Mesangial cell (primary cell): ENCODE measurements around the gene UFC1. TPM values are rescaled to one million over a fixed set of nuclear protein-coding genes. Genes with fewer than 3 reads are reported as not detected.

Experiments
- total RNA-seq: library from RNA; depleted of rRNA; stranded (reverse); fragments of >200 nt; gene quantifications from 2 replicates; pipeline ENCODE4 v1.2.3, GENCODE V29; 2015

Gene UFC1
- total RNA-seq, result 65.0 and 66.7 TPM in 2 replicates

DNA sequence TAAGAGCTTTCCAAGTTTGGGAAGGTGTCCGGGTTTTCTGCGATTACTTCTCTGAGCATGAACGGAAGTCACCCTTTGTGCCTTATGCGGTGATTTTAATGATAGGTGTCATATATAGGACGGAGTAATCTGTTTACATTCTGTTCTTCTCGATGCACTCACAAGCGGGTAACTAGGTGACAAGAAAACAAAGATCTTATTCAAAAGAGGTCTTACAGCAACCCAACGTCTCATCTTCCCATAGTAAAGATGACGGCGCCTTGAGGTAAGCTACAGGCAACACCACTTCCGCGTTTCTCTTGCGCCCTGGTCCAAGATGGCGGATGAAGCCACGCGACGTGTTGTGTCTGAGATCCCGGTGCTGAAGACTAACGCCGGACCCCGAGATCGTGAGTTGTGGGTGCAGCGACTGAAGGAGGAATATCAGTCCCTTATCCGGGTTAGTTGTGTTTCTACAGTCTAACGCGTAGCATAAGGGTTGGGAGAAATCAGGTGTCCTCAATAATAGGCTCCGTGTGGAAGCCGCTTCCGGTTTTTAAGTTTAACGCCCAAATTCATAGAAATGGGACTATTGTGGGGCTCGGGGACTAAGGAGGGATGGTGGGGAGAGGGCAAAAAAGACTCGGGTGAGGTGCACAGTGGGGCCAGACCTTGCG lies at the start of gene UFC1:
Gene UFC1 (plus strand): TSS at position 297 of the 656 bp plus-strand sequence. CDS start 20 bp downstream, at position 317.

DNA sequence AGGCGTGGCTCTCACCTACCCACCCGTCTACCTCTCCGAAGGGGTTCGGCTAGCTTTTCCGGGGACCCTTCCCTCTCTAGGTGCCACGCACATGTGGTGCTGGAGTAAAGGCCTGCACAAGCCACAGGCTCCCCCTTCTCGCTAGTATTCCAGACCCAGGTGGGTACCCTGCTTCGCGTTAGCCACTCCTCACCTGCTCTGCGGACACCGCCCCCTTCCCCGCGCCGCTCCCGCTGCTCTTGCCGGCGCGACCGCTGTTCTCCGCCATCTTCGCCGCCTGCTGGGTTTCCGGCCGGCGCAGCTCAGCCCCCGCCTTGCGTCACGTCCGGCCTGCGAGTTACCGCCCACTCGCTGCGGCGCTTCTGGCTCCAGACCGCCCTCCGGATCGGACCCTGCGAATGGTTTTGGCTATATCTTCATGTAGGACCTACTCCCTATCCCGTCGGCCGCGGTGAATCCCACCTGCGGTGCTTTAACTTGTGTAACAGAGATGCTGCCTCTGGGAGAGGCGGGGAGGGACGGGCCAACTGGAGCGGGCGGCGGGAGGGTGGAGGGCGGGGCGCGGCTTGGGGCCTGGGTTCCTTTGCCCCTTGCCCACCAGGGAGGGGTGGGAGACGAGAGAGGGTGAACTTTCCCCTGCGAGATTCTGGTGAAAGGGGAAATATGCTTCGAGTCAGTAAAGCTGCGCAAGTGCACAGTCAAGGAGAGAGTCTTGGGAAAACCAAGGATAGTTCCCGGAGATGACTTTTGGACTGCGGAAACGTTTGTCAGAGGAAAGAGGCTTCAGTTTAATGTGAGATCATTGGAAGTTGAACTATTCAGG lies 35.8 kb upstream of the UFC1 start, which contains the start of the genes NIT1 and PFDN2:
Gene NIT1 (plus strand): TSS at position 347 of the 823 bp plus-strand sequence. CDS start 72 bp downstream, at position 419.
Gene PFDN2 (minus strand): TSS at position 279 of the 823 bp plus-strand sequence. CDS start 11 bp downstream, at position 268.

DNA sequence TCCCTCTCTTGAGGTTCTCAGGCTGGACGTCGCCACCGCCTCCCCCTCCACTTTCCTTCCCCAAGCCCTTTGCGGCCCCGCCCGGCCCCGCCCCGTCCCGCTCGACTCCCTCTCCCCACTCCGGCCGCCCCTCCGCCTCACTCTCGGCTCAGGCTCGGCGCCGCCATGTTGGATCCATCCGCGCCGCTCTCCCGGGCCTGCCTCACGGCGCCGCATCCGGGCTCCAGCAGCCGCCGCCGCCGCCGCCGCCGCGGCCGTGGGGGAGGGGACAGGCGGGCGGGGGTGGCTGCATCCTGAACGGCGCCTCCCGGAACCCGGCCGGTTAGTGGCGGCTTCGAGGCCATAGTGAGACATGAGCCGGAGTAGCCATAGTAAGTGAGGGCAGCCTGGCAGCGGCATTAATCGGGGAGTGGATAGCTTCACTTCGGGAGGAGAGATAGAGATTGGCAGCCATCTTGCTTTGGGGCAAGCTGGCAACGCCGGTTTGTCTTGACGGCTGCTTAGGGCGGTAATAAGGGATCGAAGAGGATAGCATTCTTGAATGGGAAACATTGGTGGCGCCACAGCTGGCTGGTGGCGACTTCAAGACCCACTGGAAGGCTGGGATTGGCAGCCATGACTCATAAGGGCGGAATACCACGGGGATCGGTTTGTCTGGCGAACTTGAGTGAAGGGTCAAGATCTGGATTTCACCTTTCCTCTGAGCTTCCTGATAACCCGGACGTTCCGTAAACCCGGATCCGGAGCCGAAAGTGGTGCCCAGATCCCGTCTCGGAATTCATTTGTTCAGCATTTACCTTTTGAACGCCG lies 21.2 kb upstream of the UFC1 start, which contains the start of gene DEDD:
Gene DEDD (minus strand): TSS at position 258 of the 810 bp plus-strand sequence. CDS start 8,205 bp downstream, outside the sequence.

DNA sequence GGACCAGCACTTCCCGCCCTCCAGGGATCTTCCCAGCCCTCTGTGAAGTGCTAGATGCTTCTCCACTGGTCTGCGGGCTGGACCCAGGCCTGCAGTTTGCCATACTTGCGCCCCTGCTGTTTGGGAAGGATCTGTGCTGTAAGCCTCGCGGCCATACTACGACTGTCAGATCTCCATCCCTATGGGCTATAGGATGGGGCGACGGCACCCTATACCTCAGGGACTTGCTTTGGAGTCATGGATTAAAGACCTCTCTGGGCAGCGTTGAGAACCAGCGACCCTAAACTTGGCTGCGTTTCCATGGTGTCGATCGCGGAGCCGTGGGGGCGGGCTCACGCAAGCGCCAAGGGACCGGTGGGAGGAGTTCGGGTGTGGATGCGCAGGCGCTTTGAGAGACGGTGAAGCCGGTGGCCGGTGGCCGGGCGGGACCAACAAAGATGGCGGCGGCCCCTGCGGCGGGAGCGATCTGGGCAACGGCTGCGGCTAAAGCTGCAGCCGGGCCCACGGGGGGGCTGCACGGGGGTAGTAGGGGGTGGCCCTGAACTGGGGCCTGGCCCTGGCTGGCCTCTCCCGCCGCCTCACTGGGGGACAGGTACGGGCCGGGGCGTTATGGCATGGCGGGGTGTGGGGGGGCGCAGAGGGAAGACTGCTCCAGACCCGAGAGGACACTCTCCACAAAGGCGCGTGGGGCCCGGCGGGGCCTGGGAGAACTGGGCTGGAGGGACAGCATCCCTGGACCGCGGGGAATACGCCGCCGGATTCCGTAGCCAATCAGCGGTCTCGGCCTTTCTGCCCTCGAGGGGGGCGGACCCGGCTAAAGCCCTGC lies 5.5 kb downstream of the UFC1 start, which contains the start of gene USP21:
Gene USP21 (plus strand): TSS at position 414 of the 826 bp plus-strand sequence. CDS start 1,141 bp downstream, outside the sequence.

DNA sequence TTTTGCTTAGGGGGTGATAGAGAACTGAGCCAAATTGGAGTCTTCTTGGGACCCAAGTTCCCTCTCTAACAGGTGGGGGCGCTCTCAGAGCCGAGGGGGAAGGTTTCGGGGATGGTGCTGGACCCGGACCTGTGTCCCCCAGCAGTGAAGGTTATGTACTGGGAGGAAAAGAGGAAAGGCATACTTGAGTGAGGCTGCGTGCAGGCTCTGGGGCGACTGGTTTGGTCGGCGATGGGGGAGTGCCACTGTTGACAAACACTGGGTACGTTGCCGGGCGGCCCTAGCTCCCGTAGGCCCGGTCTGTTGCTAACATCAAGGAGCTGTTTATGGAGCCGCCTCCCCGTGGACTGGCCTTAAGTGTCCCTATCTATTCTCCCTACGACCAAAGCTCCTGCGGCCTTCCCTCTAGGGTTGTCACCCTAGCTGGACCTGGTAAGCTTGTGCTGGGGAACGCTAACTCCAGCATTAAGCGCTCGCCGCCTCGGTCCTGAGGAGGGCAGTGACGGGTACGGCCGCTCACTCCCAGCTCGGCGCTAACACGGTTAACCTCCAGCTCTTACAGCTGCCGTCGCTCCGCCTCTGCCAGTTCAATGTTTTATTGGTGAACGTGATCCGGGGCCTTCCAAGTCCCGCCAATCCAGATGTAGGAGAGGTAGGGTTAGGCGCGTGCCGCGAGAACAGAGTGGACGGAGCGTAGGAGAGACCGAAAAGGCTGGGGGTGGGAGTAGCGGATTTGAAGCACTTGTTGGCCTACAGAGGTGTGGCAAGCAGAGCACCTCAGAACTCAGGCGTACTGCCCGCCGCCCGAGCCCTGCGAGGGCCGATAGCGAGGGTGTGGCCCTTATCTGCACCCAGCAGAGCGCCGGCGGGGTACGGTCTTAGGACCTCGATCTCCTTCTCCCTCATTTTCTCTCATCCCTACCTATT lies 12.2 kb downstream of the UFC1 start, which contains the start of gene PPOX:
Gene PPOX (plus strand): TSS at position 685 of the 927 bp plus-strand sequence. CDS start 422 bp downstream, outside the sequence.

DNA sequence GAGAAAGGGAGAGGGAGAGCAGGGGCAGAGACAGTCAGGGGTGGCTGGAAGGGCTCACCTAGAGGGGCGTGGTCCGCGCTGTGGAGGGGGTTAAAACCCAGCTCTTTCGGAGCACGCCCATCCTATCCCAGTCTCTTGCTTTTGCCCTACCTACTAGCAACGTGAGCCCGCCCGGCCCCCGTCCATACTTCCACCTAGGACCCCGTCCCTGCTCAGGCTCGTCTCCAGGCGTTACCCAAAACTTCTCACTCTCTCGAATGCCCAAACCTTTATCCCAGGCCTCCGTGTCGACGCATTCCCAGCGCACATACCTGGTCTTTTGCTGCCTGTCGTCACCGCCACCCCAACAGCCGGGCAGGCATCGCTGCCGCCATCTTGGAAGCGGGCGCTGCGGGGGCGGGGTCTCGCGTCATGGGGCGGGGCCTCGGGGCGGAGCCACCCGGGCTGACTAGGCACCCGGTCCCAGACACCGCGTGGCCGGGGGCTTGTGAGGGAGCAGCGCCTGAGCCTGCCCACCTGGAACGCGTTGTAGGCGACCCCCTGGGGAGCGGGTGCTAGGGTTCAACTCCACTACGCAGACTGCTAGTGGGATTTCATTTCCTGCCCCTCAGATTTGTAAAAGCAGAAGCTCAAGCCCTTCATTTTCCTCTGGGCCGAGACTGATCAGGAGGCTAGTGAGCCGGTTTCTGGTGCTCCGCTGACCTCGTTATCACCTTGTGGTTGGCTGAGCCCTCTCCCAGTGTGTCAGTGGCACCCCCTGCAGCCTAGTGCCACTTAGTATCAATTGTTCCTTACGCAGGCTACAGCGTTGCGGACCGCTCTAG lies 23.5 kb downstream of the UFC1 start, which contains the start of gene B4GALT3:
Gene B4GALT3 (minus strand): TSS at position 396 of the 824 bp plus-strand sequence. CDS start 1,447 bp downstream, outside the sequence.

DNA sequence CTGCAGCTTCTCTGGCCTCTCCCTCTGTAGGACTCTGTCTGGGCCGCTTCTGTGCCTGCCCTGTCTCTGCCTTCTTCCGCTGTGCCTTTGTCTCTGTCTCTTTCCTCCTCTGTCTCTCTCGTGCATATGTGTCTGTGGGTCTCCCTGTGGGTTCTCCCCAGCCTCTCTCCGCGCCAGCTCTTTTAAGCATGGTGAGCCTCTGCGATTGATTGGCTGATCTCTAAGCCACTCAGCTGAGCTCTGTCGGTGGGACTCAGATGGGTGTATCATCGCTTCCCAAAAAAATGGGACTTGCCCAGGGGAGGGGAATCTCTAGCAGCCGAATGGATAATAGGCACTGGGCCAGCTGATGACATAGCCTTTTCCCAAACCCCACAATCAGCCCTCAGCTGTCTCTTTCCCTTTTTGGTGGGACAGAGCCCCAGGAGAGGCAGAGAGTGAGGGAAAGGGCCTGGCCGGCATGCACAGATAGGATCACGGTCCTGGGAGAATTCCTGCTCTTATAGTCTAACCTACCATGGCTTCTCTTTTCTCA lies 45.2 kb downstream of the UFC1 start, which contains the start of gene ADAMTS4:
Gene ADAMTS4 (minus strand): TSS at position 158 of the 535 bp plus-strand sequence. CDS start 427 bp downstream, outside the sequence.

DNA sequence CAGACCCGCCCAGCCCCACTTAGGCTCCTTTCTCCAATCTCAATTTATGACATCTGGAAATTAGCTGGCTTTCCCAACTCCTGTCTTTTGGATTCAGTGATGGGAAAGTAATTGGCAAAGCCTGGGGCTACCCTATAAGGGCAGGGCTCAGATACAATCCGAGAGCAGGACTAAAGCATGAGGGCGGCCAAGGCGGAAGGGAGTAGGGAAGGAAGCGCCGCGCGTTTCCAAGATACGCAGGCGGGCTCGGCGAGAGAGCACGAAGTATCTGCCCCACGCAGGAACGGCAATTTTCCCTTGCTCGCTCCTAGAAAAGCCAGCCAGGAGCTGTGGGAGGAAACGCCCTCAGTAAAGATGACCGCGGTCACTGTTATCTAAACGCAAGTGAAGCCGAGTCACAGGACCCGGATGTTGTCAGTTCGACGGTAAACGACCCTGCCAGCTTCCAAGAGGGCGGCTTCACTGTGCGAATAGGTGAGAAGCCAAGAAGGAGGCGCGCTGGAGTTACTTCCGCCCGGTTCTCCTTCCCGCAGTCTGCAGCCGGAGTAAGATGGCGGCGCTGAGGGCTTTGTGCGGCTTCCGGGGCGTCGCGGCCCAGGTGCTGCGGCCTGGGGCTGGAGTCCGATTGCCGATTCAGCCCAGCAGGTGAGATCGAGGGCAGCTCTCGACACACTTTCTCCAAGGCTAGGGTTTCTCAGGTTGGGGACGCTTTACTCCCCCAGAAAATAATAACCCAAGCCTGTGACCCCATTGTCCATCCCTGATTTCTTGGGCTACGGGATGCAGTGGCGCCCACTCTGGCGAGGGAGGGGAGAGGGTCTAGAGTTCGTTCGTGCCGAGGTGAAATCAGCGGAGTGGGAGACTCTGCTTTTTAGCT lies 48.3 kb downstream of the UFC1 start, which contains the start of gene NDUFS2:
Gene NDUFS2 (plus strand): TSS at position 532 of the 877 bp plus-strand sequence. CDS start 19 bp downstream, at position 551.

Other genes with a start within 250 kb of the UFC1 start
- gene ITLN2, start 199.2 kb upstream of the UFC1 start, total RNA-seq, result not detected in 2 replicates
- 20.0 and 27.5 TPM in 2 replicates for gene F11R, start 132.8 kb upstream of the UFC1 start, total RNA-seq
- gene TSTD1, start 115.0 kb upstream of the UFC1 start, total RNA-seq, result 43.5 and 103 TPM in 2 replicates
- 36.6 and 41.6 TPM in 2 replicates for gene USF1, start 108.0 kb upstream of the UFC1 start, total RNA-seq
- gene ARHGAP30, start 84.1 kb upstream of the UFC1 start, total RNA-seq, result not detected in 2 replicates
- under 0.01 and 0.16 TPM in 2 replicates for gene NECTIN4, start 64.4 kb upstream of the UFC1 start, total RNA-seq
- 3.7 and 8.4 TPM in 2 replicates for gene KLHDC9, start 55.6 kb upstream of the UFC1 start, total RNA-seq
- gene PFDN2, start 35.9 kb upstream of the UFC1 start, total RNA-seq, result 25.9 and 58.7 TPM in 2 replicates
- 30.5 and 31.9 TPM in 2 replicates for gene NIT1, start 35.9 kb upstream of the UFC1 start, total RNA-seq
- 32.1 and 41.1 TPM in 2 replicates for gene DEDD, start 21.3 kb upstream of the UFC1 start, total RNA-seq
- gene USP21, start 5.5 kb downstream of the UFC1 start, total RNA-seq, result 14.2 and 19.6 TPM in 2 replicates
- 16.8 and 21.4 TPM in 2 replicates for gene PPOX, start 12.4 kb downstream of the UFC1 start, total RNA-seq
- 40.9 and 46.8 TPM in 2 replicates for gene B4GALT3, start 23.5 kb downstream of the UFC1 start, total RNA-seq
- 0.25 and 0.49 TPM in 2 replicates for gene ADAMTS4, start 45.1 kb downstream of the UFC1 start, total RNA-seq
- 98.3 and 117 TPM in 2 replicates for gene NDUFS2, start 48.4 kb downstream of the UFC1 start, total RNA-seq
- gene FCER1G, start 61.3 kb downstream of the UFC1 start, total RNA-seq, result 1.3 TPM in 1 of 2 replicates, not detected in the other
- not detected in 2 replicates for gene APOA2, start 69.7 kb downstream of the UFC1 start, total RNA-seq
- gene TOMM40L, start 72.1 kb downstream of the UFC1 start, total RNA-seq, result 9.3 and 10.0 TPM in 2 replicates
- not detected in 2 replicates for gene NR1I3, start 84.2 kb downstream of the UFC1 start, total RNA-seq
- gene PCP4L1, start 104.8 kb downstream of the UFC1 start, total RNA-seq, result not detected in 2 replicates
- 0.38 and 0.49 TPM in 2 replicates for gene MPZ, start 156.0 kb downstream of the UFC1 start, total RNA-seq
- gene SDHC, start 160.4 kb downstream of the UFC1 start, total RNA-seq, result 37.8 and 73.1 TPM in 2 replicates
- not detected in 2 replicates for gene CFAP126, start 213.9 kb downstream of the UFC1 start, total RNA-seq